Measurements from ENCODE around the gene MCM5. TPM values are rescaled to one million over a fixed set of nuclear protein-coding genes. Genes with fewer than 3 reads are reported as not detected.

Gene MCM5
- total RNA-seq, 1 experiment from 2014 or later = 274 TPM

- peaks cover 72 to 95% (median 89%) of the 10 kb centered on the region in 3 experiments for H3K36me3 Mint-ChIP-seq (ENCODE audit: insufficient read depth in 1 of 3, low read depth in 3 of 3)
Measured at GRCh38 chr22:35413624-35414023, 13.7 kb downstream of the MCM5 start.

More at GRCh38 chr22:35413624-35414023, 13.7 kb downstream of the MCM5 start:
- no CpG with 5 or more reads among the region's 4 CpGs for WGBS (ENCODE audit: extremely low coverage, insufficient read length, low lambda C conversion rate)
- Histone ChIP-seq H3K4me1 (ENCODE audit: insufficient read depth, low read length) (no peaks in the 10 kb centered on the region), H2BK15ac (ENCODE audit: low read depth, low read length) (no peak overlapping the region), H3K79me2 (ENCODE audit: insufficient read depth, low read length) (no peaks in the 10 kb centered on the region; the same call in 1 of the 2 replicates), H2AK5ac (ENCODE audit: insufficient read length, low read length) (no peak overlapping the region), H4K20me1 (ENCODE audit: control insufficient read depth, insufficient read depth, insufficient read length) (no peaks in the 10 kb centered on the region), H3K79me1 (ENCODE audit: insufficient read depth, low read depth, low read length, poor library complexity, severe bottlenecking) (no peaks in the 10 kb centered on the region), H3K9me3 (ENCODE audit: control insufficient read depth, low read depth, low read length) (no peaks in the 10 kb centered on the region), H2BK20ac (ENCODE audit: low read depth, low read length, poor library complexity, severe bottlenecking) (no peak overlapping the region), H2BK12ac (ENCODE audit: insufficient read length, low read depth, low read length) (no peak overlapping the region), H3K56ac (ENCODE audit: insufficient read length, low read depth, low read length) (no peak overlapping the region), H3K23me2 (ENCODE audit: insufficient read length, low read depth, low read length, poor library complexity, severe bottlenecking) (no peaks in the 10 kb centered on the region), H3K9ac (ENCODE audit: extremely low read depth, insufficient read length, low read length) (no peak overlapping the region), H3K27me3 (ENCODE audit: insufficient read depth, low read length) (no peaks in the 10 kb centered on the region), H3K4ac (ENCODE audit: low read depth, low read length) (no peak overlapping the region), H2BK5ac (ENCODE audit: insufficient read length, low read length) (no peak overlapping the region), H3K14ac (ENCODE audit: insufficient read depth, low read length) (no peak overlapping the region), H3T11ph (ENCODE audit: low read length) (no peak overlapping the region), H3K4me2 (ENCODE audit: insufficient read depth, insufficient read length, low read length) (no peak overlapping the region), H4K5ac (ENCODE audit: insufficient read length, low read depth, low read length) (no peak overlapping the region), H4K91ac (ENCODE audit: insufficient read length, low read depth, low read length) (no peak overlapping the region), H2BK120ac (ENCODE audit: low read depth, low read length, poor library complexity, severe bottlenecking) (no peak overlapping the region), H2AFZ (ENCODE audit: low read length) (no peak overlapping the region), H4K8ac (replicated peaks; ENCODE audit: insufficient read length, low read depth, low read length) (no peak overlapping the region), H3K23ac (ENCODE audit: insufficient read length, low read depth, low read length) (no peak overlapping the region), H3K18ac (ENCODE audit: insufficient read length, low read depth, low read length) (no peak overlapping the region), H3K27ac (ENCODE audit: insufficient read length, low read depth, low read length) (no peak overlapping the region)
- H3K27ac Mint-ChIP-seq = no peak overlapping the region
- no peaks in the 10 kb centered on the region for H3K9me3 Mint-ChIP-seq
- H3K4me3 Mint-ChIP-seq = no peak overlapping the region
- no peaks in the 10 kb centered on the region for H3K27me3 Mint-ChIP-seq (ENCODE audit: low read depth)
- no peaks in the 10 kb centered on the region for H3K4me1 Mint-ChIP-seq
- DNase-seq = no peak
- TF ChIP-seq CTCF (conservative IDR thresholded peaks at IDR 0.05) = no peak
